OCI-LY7 (cell line): ENCODE measurements around the gene EBNA1BP2. TPM values are rescaled to one million over a fixed set of nuclear protein-coding genes. Genes with fewer than 3 reads are reported as not detected.
"Not testable (repeated sequence)": the region's sequence is repeated elsewhere in the genome, so short reads cannot be mapped to it uniquely, and the experiment has no call there.

Experiments
- BruUV-seq: library from RNA; stranded (reverse); fragments of 400-500 nt; replicated peaks from 2 replicates; lab custom pipeline; 2021; lab: Mats Ljungman, UMichigan
- CTCF ChIA-PET: fragments of 300-600 bp; sonication (Branson Sonifier 250); formaldehyde crosslinking; loops from one replicate; lab custom pipeline; 2022; ENCODE audit warnings: antibody characterized with exemption; ENCODE audit not compliant: unreplicated experiment; lab: Charles Lee
- POLR2A ChIA-PET: fragments of 300-600 bp; sonication (Branson Sonifier 250); formaldehyde crosslinking; loops from one replicate; lab custom pipeline; 2022; ENCODE audit warnings: antibody characterized with exemption; lab: Charles Lee
- DNase-seq: peaks from one replicate; pipeline ENCODE4 v3.0.0-alpha.2; 2015; ENCODE audit warnings: low spot score
- H2AFZ ChIP-seq: fragments of 200-600 bp; sonication (generic), shearing (Covaris generic); 2 replicates; pipeline ENCODE4 v1.6.1; 2014; ENCODE audit warnings: mild to moderate bottlenecking, antibody characterized with exemption, low read length, moderate library complexity
- H3K27ac ChIP-seq: fragments of 200-600 bp; sonication (generic); 2 replicates; pipeline ENCODE4 v1.5.1; 2014; ENCODE audit warnings: mixed run types, low read depth, mild to moderate bottlenecking, moderate library complexity, low read length, inconsistent platforms; ENCODE audit not compliant: poor library complexity, severe bottlenecking
- H3K36me3 ChIP-seq: fragments of 200-600 bp; sonication (generic); 2 replicates; pipeline ENCODE4 v1.6.1; 2014; ENCODE audit warnings: mild to moderate bottlenecking, antibody characterized with exemption, low read length, moderate library complexity, mixed read lengths; ENCODE audit not compliant: insufficient read depth
- H3K4me1 ChIP-seq: fragments of 200-600 bp; sonication (generic); 2 replicates; pipeline ENCODE4 v1.5.1; 2014; ENCODE audit warnings: mild to moderate bottlenecking, low read length; ENCODE audit not compliant: insufficient read depth, poor library complexity, severe bottlenecking
- H3K4me2 ChIP-seq: fragments of 200-600 bp; sonication (generic); 2 replicates; pipeline ENCODE4 v1.6.1; 2014; ENCODE audit warnings: mild to moderate bottlenecking, low read length
- H3K4me3 ChIP-seq: fragments of 200-600 bp; sonication (generic); 2 replicates; pipeline ENCODE4 v1.5.1; 2014; ENCODE audit warnings: mild to moderate bottlenecking, low read depth, low read length; ENCODE audit not compliant: poor library complexity, severe bottlenecking
- H3K79me2 ChIP-seq: fragments of 200-600 bp; sonication (generic); 2 replicates; pipeline ENCODE4 v1.6.1; 2016; ENCODE audit warnings: low read depth, mild to moderate bottlenecking, low read length, moderate library complexity, mixed read lengths; ENCODE audit not compliant: insufficient read depth
- H3K9me2 ChIP-seq: fragments of 200-600 bp; sonication (generic); 2 replicates; pipeline ENCODE4 v1.6.1; 2016; ENCODE audit warnings: mild to moderate bottlenecking, low read length, mixed read lengths; ENCODE audit not compliant: insufficient read depth
- H3K9me3 ChIP-seq: fragments of 200-600 bp; sonication (generic); 2 replicates; pipeline ENCODE4 v1.6.1; 2014; ENCODE audit warnings: mild to moderate bottlenecking, mixed run types, low read length, mixed read lengths
- H4K20me1 ChIP-seq: fragments of 200-600 bp; sonication (generic); 2 replicates; pipeline ENCODE4 v1.6.1; 2014; ENCODE audit warnings: mild to moderate bottlenecking, antibody characterized with exemption, low read length, moderate library complexity, mixed read lengths; ENCODE audit not compliant: insufficient read depth
- EZH2phosphoT487 ChIP-seq: fragments of 200-600 bp; sonication (generic); IDR thresholded peaks from 2 replicates; pipeline ENCODE4 v1.6.1; 2018; ENCODE audit warnings: low read depth, borderline replicate concordance, mild to moderate bottlenecking, mixed run types, antibody characterized with exemption, low read length, moderate library complexity, mixed read lengths
- intact Hi-C: fragments of 100-400 bp; cut with micrococcal nuclease; formaldehyde crosslinking; loops from one replicate; pipeline ENCODE4 v1.10.0; 2022; ENCODE audit not compliant: unreplicated experiment
- total RNA-seq, 2 experiments: library from RNA; depleted of rRNA in 1 of 2; stranded (reverse); fragments of >200 nt in 1 of 2; shearing (Covaris generic) in 1 of 2; gene quantifications; 2 replicates each; pipeline ENCODE4 v1.2.3, GENCODE V29; 2014 to 2022
- TF ChIP-seq, protein P1 (sequence below): fragments of 200-600 bp; sonication (generic); conservative IDR thresholded peaks from 2 replicates; pipeline ENCODE4 v1.5.1; 2014; ENCODE audit warnings: mild to moderate bottlenecking, antibody characterized with exemption, low read length, moderate library complexity, mixed read lengths

The EBNA1BP2 gene
- total RNA-seq, 2 experiments from 2014 or later = 63.0 to 65.4 TPM

GRCh38 chr1:43214501-43215444 is 42.7 kb upstream of the EBNA1BP2 start:
- no TSS peak for BruUV-seq
- no peaks in the 10 kb centered on the region for H3K9me3 ChIP-seq
- H3K4me1 ChIP-seq = no peaks in the 10 kb centered on the region
- CTCF ChIA-PET = no interaction called here
- intact Hi-C loops = no loop called here
- no peaks in the 10 kb centered on the region for H3K9me2 ChIP-seq
- H4K20me1 ChIP-seq = no peaks in the 10 kb centered on the region
- H3K4me2 ChIP-seq = no peak overlapping the region
- no peak overlapping the region for H3K27ac ChIP-seq
- H3K79me2 ChIP-seq = no peaks in the 10 kb centered on the region
- no peak overlapping the region for H3K4me3 ChIP-seq
- POLR2A ChIA-PET = interaction anchor here (0.8 kb wide), 1 partner anchor 9 kb away, joined by 3 read pairs; no protein-coding TSS in a partner anchor
- TF ChIP-seq, protein P1, sequence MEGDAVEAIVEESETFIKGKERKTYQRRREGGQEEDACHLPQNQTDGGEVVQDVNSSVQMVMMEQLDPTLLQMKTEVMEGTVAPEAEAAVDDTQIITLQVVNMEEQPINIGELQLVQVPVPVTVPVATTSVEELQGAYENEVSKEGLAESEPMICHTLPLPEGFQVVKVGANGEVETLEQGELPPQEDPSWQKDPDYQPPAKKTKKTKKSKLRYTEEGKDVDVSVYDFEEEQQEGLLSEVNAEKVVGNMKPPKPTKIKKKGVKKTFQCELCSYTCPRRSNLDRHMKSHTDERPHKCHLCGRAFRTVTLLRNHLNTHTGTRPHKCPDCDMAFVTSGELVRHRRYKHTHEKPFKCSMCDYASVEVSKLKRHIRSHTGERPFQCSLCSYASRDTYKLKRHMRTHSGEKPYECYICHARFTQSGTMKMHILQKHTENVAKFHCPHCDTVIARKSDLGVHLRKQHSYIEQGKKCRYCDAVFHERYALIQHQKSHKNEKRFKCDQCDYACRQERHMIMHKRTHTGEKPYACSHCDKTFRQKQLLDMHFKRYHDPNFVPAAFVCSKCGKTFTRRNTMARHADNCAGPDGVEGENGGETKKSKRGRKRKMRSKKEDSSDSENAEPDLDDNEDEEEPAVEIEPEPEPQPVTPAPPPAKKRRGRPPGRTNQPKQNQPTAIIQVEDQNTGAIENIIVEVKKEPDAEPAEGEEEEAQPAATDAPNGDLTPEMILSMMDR = no peak
- TF ChIP-seq EZH2phosphoT487 = no peak
- no peak for DNase-seq
- H3K36me3 ChIP-seq = no peaks in the 10 kb centered on the region
- no peak overlapping the region for H2AFZ ChIP-seq

DNA sequence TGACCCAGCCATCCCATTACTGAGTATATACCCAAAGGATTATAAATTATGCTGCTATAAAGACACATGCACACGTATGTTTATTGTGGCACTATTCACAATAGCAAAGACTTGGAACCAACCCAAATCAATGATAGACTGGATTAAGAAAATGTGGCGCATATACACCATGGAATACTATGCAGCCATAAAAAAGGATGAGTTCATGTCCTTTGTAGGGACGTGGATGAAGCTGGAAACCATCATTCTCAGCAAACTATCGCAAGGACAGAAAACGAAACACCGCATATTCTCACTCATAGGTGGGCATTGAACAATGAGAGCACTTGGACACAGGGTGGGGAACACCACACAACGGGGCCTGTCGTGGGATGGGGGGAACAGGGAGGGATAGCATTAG is 36.2 kb upstream of the EBNA1BP2 start:
- H2AFZ ChIP-seq, intact Hi-C loops, POLR2A ChIA-PET, H3K9me2 ChIP-seq, CTCF ChIA-PET, H3K9me3 ChIP-seq, DNase-seq, H3K36me3 ChIP-seq, H3K4me1 ChIP-seq, H4K20me1 ChIP-seq, BruUV-seq, H3K4me2 ChIP-seq, H3K79me2 ChIP-seq, H3K4me3 ChIP-seq, H3K27ac ChIP-seq: not testable (repeated sequence)

- H3K79me2 ChIP-seq = no peaks in the 10 kb centered on the region
- no peaks in the 10 kb centered on the region for H3K4me1 ChIP-seq
- ChIA-PET POLR2A (no interaction called here), CTCF (interaction anchor here (0.5 kb wide), 1 partner anchor 175 kb away, joined by 6 read pairs; no protein-coding TSS in a partner anchor)
- H2AFZ ChIP-seq = no peak overlapping the region
- intact Hi-C loops = no loop called here
- no peak overlapping the region for H3K27ac ChIP-seq
- no peak overlapping the region for H3K4me3 ChIP-seq
- H3K4me2 ChIP-seq = no peak overlapping the region
- BruUV-seq = no TSS peak
- no peak for DNase-seq
- H3K36me3 ChIP-seq = no peaks in the 10 kb centered on the region
- H3K9me2 ChIP-seq = no peaks in the 10 kb centered on the region
- H3K9me3 ChIP-seq = no peaks in the 10 kb centered on the region
- H4K20me1 ChIP-seq = no peaks in the 10 kb centered on the region
- TF ChIP-seq EZH2phosphoT487 = no peak
- TF ChIP-seq, protein P1 = no peak
Measured at GRCh38 chr1:43207229-43207853, 35.3 kb upstream of the EBNA1BP2 start.
